EH (cell line): ENCODE data around the gene TLCD1.
"Not testable (repeated sequence)": the region's sequence is repeated elsewhere in the genome, so short reads cannot be mapped to it uniquely, and the experiment has no call there.

Experiments used
- DNase-seq: peaks from one replicate; pipeline ENCODE4 v3.0.0-alpha.2; 2015; ENCODE audit warnings: low read depth

TLCD1 gene

DNA sequence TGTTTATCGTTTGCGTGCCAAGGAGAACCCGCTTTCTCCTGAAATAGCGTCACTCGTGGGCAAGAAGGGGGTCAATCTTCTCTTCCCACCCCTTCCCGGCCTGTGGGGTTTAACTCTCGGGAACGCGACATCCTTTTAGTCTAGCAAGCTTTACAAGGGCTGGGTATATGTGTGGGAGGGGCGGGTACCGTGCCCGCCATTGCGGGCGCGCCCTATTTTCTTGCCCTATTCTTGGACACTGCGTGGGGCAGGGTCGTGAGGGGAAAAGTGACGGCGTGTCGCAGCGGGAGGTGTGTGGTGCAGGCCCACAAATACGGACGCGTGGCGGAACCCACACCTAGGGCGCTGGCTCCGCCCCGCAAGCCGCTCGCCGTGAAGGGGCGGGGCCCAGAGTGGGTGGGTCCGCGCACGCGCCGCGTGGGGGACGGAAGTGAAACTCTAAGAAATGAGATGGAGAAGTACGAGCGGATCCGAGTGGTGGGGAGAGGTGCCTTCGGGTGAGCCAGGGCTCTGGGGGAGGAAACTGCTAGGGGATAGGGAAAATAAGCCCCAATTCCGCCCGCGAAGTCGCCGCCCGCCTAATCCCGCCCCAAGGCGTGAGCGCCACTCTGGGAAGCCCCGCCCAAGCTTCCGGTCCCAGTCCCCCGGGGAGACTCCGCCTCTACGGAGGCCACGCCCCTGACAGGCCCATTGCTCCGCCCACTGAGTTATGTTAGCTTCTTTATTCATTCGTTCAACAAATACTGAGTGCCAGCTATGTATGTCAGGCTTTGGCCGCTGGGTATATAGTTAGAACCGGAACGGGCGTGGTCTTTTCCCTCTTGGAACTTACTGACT is 2.5 kb upstream of the TLCD1 start, which contains the start of gene NEK8:
Gene NEK8 (plus strand): TSS at position 425 of the 837 bp plus-strand sequence. CDS start 26 bp downstream, at position 451.
- DNase-seq, result peak; percentile 94

DNA sequence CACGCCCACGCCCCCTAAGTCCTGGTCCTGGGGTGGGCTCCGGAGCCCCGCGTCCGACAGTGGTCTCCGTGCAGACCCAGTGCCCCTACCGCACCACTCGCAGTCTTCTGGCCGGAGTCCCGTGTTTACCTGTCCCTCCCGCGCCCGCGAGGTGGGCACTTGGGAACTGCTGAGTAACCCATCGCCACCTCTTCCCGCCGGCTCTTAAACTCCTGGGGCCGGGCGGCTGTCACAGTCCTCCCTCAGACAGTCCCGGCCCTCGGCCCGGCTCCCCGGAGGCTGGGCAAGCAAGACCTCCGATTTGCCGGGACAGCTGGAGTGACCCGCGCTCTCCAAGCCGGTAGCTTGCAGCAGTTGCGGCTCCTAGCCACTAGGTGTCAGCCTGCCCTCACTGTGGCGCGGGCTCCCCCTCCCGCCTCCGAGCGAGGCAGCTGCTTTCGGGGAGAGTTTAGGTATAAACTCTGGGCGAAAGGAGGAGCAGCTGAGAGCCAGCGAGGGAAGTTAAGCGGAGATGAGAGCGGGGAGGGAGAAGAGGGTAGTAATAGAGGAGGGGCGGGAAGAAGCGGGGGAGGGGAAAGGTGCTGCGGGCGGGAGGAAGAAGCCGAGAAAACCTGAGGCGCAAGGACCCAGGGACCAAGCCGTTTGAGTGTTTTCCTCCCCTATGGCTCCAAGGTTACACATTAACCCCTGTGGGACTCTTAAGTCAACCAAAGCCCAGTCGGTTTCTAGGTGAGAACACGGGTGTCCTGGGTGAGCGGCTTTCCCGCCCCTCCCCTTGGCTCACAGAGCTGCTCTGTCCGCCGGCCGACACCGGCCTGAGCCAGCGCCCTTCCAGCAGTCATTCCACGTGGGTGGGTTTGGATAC is 826 bp upstream of the TLCD1 start:
- peak; percentile 92 for DNase-seq

DNA sequence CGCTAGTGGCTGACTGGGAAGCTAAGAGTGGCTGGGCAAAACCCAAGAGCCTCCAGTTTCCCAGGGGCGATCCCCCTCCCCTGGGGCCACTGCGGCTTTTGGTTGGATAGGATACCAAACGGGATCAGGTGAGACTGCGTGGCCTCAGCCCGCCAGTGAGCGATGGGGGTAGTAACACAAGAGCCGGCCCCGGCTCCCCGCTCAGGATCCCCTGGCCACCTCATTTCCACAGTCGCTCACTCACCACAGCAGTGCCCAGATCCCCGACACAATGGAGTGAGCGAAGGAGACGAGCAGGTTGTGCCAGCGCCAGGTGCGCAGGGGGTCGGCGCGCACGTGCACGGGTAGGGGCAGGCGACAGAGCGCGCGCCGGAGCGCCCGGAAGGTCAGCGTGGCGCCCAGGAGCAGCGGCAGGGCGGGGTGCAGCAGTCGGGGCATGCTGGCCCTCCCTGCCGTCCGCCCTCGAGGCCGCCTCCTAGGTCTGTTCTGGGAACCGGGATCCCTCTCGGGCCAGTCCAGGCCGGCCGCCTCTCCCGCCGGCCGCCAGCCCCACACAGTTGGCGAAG is 290 bp downstream of the TLCD1 start:
- peak; percentile 88 for DNase-seq

DNA sequence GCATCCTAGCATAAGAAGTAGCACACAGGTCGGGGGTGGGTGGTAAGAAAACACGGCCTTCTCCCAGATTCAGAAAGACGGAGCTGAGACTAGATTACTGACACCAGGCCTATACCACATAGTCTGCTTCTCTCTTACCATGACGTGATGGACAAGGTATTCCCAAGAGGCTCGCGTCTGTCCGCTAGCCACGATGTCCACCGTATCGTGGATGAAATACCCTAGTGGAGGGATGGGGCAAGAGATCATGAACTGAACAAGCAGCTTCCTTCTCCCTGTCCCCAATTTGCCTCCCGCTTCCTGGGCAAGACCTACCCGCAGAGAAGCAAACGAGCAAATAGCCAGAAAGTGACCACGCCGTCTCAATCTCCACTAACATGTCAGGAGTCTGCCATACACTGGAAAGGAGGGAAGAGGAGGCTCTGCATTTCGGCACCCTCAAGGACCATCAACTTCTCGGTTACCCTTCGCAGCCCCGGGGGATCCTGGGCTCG is 820 bp downstream of the TLCD1 start:
- DNase-seq, result peak; percentile 61

DNA sequence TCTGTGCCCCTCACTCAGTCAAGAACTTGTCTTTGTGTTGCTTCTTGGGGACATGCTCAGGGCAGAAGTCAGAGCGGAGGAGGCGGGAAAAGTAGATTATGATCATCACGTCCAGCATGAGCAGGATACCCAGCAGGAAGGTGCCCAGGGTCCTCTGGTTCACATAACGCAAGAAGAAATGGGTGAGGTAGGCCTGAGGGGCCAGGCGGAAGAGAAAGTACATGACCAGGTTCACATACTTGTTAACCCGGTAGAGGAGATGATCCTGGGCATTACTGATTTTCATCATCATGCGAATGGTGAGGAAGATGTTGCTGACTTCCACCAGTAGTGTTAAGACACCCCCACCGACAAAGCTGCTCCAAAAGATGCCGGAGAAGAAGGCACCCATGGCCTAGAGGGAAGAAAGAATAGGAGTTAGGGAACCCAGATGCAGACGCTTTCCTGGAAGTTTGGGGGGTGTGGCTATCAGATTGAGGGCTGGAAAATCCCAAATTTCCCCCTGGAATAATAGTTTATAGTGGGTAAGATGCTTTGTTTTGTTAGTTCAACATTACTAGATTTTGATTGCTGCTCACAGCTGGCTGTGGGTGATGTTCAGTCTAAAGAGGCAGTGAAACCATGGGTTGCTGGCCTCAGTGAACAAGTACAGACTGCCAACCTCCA is 1.4 kb downstream of the TLCD1 start:
- DNase-seq, result no peak

DNA sequence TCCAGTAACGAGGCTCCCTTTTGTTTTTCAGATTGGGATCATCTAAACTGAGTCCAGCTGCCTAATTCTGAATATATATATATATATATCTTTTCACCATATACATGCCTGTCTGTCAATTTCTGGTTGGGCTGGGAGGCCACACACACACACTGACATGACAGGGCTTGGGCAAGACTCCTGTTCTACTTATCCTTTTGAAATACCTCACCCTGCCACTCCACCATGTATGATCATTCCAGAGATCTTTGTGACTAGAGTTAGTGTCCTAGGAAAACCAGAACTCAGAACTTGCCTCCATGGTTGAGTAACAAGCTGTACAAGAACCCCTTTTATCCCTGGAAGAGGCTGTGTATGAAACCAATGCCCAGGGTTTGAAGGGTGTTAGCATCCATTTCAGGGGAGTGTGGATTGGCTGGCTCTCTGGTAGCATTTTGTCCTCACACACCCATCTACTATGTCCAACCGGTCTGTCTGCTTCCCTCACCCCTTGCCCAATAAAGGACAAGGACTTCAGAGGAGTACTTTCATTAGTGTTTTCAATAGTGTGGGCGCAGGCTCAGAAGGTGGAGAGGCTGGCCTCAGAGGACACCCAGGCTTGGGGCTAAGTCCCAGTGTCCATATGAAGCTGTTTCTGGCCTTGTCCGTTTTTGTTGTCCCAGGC is 2.1 kb downstream of the TLCD1 start:
- not testable (repeated sequence) for DNase-seq

DNA sequence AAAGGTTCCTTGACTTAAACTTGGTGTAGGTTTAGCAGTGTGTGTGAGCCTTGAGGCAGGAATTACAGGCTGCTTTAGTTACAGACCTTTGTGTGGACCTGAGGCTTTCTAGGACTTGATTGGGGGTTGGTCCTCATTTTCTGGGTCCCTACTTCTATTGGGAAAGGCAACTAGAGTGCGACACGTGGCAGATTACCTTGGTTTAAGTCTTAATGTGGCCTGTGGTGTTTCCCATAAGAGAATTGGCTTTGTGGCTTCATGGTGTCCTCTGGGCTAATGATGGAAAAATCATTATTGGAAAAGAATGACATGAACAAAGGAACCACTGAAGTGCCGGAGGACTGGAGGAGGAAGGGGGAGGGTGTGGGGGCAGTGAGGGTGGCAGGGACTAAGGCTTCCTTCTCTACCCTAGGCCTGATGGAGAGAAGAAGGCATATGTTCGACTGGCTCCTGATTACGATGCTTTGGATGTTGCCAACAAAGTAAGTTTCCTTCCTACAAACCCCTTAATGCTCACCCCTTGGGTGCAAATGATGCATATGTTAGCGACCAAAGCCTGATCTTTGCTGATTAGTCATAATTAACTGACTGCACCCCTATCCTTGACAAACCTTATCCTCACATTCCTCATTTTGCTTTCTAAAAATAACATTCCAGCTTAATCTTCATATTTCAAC is 2.7 kb downstream of the TLCD1 start:
- no peak for DNase-seq

DNA sequence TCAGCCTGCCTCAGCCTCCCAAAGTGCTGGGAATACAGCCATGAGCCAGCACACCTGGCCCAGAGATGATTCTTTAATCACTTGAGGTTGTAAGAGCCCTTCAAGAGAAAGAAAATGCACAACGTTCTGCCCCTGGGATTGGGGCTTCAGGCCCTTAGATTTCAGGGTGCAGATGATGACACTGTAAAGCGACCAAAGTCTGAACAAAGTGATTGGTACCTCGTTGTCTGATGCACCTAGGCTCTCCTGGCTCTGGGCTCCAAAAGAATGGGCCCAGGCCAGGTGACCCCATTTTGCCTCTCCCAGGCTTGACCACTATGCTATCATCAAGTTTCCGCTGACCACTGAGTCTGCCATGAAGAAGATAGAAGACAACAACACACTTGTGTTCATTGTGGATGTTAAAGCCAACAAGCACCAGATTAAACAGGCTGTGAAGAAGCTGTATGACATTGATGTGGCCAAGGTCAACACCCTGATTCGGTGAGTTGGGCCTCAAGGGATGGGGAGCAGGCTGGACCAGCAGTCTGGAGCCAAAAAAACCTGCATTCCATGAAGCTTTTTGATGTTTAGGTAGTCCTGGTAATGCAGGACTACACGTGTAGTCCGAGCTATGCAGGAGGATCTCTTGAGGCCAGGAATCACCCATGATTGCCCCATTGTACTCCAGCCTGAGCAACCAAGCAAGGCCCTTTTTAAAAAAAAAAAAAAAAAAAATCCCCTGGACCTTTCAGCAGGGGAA is 3.4 kb downstream of the TLCD1 start:
- DNase-seq, result no peak

DNA sequence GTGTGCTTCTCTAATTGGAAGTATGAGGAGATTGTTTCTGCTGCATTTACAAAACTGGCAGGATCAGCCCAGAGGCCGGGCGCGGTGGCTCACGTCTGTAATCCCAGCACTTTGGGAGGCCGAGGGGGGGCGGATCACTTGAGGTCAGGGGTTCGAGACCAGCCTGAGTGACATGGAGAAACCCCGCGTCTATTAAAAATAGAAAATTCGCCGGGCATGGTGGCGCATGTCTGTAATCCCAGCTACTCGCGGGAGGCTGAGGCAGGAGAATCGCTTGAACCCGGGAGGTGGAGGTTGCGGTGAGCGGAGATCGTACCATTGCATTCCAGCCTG is 5.1 kb downstream of the TLCD1 start:
- not testable (repeated sequence) for DNase-seq

DNA sequence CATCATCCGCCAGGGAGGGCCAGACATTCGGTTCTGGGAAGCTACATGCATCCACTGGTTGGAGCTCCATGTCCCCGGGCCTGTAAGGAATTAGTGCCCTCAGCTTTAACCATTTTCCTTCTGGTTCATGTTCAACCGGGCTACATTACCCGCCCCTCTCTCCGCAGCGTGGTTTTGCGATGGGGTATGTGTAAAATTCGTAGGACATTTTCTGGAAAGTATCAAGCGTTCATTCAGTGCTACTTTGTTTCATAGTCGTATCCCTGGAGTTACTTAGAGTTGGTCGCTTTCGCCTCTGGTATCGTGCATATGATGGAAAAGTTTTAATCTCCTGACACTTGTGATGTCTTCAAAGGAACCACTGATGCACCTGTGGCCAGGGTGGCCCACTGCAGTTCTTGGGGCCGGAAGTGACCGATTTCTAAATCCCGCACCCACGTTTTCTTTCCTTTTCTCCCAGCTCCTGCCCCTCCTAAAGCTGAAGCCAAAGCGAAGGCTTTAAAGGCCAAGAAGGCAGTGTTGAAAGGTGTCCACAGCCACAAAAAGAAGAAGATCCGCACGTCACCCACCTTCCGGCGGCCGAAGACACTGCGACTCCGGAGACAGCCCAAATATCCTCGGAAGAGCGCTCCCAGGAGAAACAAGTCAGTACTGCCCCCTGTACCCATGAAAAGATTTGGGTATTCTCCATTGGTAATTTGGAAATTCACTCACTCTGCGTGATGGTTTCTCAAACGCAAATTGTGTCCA is 5.6 kb downstream of the TLCD1 start:
- no peak for DNase-seq

DNA sequence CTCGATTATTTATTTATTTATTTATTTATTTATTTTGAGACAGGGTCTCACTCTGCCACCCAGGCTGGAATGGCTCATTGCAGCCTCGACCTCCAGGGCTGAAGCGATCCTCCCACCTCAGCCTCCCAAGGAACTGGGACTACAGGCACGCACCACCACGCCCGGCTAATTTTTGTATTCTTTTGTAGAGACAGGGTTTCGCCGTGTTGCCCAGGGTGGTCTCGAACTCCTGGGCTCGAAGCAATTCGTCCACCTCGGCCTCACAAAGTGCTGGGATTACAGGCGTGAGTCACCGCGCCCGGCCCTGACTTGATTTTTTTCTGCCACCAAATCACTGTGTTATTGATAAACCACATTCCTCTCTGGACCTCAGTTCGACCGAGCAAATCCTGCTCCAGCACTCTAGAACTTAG is 7.0 kb downstream of the TLCD1 start:
- DNase-seq, result no peak

DNA sequence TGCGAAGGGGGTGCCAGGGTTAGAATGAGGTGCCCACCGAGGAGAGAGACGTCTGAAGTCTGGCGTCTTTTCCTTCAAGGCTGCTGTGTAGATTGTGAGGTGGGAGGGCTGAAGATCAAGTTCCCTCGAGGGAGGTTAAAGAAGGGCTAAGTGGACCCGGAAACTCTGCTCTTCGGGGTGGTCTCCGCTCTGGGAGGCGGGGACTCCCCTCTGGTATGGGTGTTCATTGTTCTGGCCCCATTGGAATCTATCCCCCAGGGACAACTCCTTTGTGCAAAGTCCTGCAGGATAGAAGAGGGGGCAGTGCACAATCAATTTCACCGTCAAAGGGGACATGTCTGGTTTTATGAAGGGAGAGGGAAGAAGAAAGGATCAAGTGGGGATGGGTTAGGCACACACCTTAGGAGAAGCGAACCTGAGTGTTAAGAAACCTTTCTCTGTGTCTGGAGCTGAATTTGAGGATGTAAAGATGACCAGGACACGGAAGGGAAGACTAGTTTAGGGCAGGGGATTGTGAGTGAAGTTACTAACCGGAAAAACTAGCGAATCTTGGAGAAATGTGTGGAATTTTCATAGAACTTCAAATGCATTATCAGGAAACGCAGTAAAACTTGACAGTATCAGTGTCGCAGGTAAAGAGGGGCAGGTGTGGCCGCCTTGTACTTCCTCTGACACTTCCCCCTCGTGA is 7.6 kb downstream of the TLCD1 start:
- DNase-seq, result peak; percentile 33

DNA sequence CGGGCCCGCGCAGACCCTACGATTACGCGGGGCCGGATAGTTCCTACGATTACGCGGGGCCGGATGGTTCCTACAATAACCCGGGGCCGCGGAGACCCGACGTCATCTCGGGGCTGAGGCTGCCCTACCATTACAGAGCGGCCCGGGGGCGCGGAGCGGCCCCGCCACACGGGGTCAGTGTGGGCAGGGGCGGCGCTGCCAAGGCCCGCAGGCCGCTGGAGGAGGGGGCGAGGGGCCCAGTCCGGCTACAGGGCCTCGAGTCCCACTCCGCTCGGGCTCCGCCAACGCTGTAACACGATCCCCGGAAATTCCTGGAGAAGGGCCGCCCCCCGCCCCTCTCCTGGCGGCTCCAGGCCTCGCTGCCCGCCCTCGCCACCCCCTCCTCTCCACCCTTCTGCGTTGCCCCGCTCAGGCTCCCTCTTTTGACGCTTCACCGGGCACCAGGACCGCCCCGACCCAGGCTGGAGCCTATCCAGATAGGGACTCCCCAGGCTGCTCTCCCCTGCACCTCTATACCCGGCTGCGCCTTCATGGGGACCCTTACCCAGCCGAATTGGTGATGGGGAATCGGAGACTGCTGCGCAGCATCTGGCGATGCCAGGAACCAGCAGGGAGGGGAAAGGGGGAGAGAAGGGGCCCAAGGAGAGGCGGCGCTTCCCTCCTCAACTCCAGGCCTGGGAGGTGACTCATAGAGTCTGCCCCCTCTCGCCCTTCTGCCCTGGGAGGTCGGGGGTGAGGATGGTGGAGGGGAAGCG is 8.3 kb downstream of the TLCD1 start, which contains the start of gene RAB34:
Gene RAB34 (minus strand): TSS at position 291 of the 755 bp plus-strand sequence. CDS start 602 bp downstream, outside the sequence.
- peak; percentile 92 for DNase-seq

DNA sequence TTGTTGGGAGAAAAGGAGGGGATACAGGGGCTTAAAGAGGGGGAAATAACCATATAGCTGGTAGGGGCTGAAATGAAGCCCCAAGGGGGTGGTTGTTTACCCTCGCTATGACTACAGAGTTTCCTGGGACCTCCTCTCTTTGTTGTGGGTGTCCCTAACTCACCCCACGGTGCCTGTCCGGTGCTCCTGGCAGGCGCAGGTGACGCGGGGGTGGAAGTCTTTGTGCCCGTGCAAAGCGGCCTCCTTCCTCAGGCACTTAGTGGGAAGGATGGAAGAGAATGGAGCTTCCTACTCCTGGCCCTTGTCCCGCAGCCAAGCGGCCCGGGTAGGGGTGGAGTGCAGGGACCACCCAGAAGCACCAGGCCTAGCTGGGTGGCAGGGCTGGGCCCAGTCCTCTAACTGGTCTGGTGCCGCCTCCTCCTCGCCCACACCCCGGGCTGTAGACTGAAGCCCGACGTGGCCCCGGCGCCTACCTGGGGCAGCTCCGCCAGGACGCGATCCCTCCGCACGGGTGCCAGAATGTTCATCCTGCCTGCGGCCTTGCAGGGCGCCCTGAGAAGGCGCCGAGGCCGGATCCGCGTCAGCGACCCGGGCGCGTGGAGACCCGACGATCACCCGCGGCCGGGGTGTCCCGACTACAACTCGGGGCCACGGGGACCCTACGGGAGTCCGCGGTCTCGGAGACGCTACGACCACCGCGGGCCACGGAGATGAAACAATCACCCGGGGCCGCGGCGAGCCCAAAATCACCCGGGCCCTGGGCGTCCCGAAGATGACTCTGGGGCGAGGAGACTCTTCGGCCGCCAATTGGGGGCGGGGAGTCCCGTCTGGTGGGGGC is 9.1 kb downstream of the TLCD1 start:
- DNase-seq, result peak; percentile 49

DNA sequence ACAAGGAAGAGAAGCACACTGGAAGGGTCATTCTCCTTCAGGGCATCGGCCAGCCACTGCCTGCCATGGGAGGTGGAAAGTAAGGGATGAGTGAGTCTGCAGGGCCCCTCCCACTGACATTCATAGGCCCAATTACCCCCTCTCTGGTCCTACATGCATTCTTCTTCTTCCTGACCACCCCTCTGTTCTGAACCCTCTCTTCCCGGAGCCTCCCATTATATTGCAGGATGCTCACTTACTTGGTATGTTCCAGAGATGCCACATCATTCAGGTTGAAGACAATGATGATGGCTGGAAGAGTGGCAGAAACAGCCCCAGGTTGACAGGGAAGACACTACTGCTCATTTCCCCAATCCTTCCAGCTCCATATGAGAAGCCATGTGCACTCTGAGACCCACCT is 10.8 kb downstream of the TLCD1 start:
- no peak for DNase-seq

DNA sequence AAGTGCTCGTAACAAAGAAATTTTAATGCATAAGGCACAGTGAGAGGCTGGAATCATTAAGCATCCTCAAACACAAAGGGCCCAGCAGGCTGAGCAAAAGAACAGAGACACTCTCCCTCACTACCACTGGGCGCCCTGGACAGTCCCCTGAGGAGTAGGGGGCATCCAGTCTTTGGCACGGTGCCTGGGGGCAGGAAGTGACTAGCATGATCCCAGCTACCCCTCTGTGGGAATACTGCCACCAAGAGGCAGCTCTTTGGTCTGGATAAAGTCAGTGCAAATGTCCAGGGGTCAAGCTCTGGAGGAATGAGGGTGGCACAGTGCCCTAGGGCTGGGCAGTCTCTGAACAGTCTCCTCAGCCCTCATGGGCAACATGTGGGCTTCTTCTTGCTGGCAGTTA is 11.8 kb downstream of the TLCD1 start:
- DNase-seq, result no peak
